ENCODE data around the gene KCNQ1. TPM values are rescaled to one million over a fixed set of nuclear protein-coding genes. Genes with fewer than 3 reads are reported as not detected.

Gene KCNQ1
- total RNA-seq, 4 donors from 2014 or later: 3.2 to 12.7 (median 5.5) TPM

GRCh38 chr11:2580571-2581001 is 135.8 kb downstream of the KCNQ1 start:
- no peak for TF ChIP-seq CTCF (IDR thresholded peaks at IDR 0.05; ENCODE audit: low read depth)

- TF ChIP-seq CTCF (IDR thresholded peaks at IDR 0.05; ENCODE audit: low read depth): no peak
Observed at GRCh38 chr11:2581151-2581930, 136.5 kb downstream of the KCNQ1 start.

DNA sequence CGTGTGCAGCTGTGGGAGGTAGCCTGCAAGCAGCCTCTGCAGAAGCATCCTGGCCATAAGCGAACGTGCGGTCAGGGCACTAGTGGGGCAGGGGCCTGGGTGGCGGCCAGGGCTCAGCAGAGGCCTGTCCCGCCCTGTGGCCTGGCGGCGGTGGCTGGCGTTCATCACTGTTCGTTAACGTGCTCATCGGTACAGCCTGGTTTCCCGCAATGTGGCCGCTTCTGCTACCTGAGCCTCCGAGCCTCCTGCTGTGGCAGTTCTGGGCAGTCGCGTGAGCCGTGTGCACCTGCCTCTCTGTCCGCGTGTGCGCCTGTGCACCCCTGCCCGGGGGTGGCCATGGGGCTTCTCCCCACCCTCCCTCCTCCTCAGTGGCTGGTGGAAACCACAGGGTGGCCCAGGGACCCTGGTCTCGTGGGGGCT is 137.1 kb downstream of the KCNQ1 start:
- TF ChIP-seq CTCF (IDR thresholded peaks at IDR 0.05; ENCODE audit: low read depth): no peak

DNA sequence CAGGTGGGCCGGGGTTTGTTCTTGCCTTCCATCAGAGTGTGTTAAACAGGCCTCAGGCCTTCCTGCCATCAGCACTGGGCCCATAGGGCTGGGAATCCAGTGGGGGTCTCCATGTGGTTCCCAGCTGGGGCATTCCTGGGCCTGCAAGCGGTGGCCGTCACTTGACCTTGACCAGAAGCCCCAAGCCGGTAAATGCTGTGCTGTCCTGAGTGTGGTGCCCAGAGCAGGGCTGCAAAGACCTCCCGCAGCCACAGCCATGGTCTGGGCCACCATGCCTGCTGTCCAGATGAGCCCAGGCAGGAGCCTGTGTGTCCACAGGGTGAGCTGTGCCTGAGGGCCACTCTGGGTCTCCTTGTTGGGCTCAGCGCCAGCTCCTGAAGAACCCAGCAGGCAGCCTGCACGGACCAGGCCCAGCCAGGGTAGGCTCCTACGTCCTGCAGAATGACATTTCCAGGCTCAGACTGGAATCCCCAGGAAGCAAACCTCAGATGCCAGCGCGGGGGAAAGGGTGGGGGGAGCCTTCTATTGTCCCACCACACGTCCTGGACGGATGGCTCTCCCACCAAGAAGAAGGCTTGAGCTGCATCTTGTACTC is 137.6 kb downstream of the KCNQ1 start:
- no peak for TF ChIP-seq CTCF (IDR thresholded peaks at IDR 0.05; ENCODE audit: low read depth)

- no peak for TF ChIP-seq CTCF (IDR thresholded peaks at IDR 0.05; ENCODE audit: low read depth)
Observed at GRCh38 chr11:2582946-2583604, 138.3 kb downstream of the KCNQ1 start.

DNA sequence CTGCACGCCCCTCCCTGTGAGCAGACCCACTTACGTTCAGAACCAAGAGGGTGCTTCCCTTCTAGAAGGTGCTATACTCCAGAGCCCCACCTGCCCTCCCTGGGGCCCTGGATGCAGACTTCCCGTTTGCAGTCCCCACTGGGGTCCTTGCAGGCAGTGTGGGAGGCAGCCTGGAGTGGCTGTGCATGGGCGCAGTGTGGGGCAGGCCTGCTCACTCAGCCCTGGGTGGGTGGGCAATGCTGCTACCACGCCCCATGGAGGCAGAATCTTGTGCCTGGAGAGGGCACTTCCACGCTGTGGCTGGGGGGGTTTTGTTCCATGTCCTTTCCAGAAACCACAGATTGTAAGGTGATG is 138.8 kb downstream of the KCNQ1 start:
- TF ChIP-seq CTCF (IDR thresholded peaks at IDR 0.05; ENCODE audit: low read depth): no peak

DNA sequence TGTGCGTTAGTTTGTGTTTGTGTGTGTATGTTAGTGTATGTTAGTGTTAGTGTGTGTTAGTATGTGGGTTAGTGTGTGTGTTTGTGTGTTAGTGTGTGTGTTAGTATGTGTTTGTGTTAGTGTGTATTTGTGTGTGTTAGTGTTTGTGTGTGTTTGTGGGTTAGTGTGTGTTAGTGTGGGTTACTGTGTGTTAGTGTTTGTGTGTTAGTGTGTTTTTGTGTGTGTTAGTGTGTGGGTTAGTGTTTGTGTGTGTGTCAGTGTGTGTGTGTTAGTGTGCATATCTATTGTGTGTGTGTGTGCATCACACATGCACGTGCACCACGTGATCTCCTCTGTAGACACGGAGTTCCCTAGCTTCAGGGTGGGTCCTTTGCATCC is 139.6 kb downstream of the KCNQ1 start:
- TF ChIP-seq CTCF (IDR thresholded peaks at IDR 0.05; ENCODE audit: low read depth): no peak
